Fibroblast of peridontal ligament (primary cell): ENCODE results near the gene STRADB.
"Not testable (repeated sequence)": the region's sequence is repeated elsewhere in the genome, so short reads cannot be mapped to it uniquely, and the experiment has no call there.

Experiments used
- DNase-seq: peaks from one replicate; pipeline ENCODE4 v3.0.0-alpha.2; 2010; ENCODE audit errors: extremely low read depth

Gene STRADB

DNA sequence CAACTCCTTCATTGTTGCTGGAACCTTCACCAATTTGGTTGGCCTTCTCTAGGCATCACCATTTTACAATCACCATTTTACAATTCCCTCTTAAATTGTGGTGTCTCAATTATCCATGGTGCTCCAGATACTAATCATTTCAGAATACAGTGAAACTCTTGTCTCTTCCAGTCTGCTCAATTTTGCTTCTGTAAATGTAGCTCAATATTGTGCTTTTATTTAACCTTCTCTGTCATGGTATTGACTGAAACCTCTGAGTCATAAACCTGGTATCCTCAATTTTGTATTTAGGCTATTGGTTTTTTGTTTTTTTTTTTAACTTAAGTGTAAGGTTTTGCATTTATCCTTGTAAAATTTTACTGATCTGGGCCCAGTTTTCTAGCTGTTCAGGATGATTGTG, 16.1 kb downstream of the STRADB start:
- peak; percentile 50 for DNase-seq

DNA sequence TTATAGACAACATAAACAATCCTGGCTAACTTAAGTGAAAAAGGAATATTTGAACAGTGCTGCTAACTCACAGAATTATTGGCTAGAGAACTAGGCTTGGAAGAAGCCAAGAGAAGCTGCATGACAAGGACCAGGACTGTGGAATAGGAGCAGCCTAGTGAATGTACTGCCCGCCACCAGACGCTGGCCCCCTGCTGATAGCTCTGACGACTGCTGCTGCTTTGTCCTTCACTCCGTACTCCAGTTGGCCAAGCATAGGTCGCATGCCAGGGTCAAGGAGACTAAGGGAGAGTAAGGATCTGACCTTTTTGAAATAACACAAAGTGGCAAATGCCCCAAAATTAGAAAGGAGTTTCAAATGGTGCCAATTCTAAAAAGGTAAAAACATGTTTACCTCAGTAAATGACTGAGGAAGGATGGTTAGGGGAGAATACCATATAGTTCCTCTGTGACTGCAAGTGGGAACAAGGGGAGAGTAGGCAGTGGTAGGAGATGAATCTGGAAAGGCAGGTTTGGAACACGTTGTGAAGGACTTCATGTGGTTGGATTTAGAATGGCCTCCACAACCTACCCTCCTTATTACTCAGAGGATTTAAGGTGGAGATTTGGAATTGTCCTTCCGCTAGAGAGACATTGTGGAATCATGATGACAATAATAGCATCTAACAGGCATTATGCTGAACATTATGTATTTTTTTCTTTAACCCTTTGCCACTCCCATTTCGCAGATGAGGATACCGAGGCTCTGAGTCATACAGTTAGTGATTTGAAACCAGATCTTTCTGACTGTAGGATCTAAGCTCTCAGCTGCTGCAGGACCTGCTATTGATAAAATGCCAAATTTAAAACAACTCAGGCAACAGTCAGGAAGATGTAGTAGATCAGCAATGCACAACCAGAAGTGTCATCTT, 19.5 kb downstream of the STRADB start:
- DNase-seq = peak; percentile 59

DNA sequence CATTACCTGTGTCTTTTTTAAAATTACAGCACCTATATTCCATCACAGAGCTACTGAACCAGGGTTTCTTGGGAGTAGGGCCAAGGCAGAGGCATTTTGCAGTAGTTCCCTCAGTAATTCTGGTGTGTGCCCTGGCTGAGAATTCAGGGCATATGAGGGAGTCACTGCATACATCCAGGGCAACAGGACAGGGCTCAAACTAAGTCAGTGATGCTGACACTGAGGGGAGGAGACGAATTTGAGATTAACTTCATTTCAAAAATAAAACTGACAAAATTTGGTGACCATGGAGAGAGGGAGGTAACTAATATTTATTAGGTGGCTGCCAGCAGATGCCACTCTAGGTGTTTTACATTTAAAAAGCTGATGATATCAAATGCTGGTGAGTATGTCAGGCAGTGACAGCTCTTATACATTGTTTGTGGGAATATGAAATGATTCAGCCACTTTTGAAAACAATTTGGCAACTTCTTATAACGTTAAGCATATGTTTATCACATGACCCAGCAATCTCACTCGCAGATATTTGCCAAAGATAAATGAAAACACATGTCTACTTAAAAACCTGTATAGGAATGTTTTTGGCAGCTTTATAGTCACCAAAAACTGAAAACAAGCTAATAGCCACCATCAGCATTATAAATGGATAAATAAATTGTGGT, 20.3 kb downstream of the STRADB start:
- DNase-seq = peak; percentile 93

GRCh38 chr2:201472411-201472810, 20.9 kb downstream of the STRADB start:
- DNase-seq = no peak

DNA sequence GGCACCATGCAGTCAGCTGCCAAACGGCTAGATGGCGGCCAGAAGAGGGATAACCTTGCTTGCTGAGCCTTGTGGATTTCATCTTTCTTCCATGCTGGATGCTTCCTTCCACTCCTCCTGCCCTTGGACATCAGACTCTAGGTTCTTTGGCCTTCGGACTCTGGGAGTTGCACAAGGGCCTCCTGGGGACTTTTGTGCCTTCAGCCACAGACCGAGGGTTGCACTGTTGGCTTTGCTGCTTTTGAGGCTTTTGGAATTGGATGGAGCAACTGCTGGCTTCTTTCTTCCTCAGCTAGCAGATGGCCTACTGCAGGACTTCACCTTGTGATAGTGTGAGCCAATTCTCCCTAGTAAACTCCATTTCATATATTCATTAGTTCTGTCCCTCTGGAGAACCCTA, 31.0 kb downstream of the STRADB start:
- no peak for DNase-seq

DNA sequence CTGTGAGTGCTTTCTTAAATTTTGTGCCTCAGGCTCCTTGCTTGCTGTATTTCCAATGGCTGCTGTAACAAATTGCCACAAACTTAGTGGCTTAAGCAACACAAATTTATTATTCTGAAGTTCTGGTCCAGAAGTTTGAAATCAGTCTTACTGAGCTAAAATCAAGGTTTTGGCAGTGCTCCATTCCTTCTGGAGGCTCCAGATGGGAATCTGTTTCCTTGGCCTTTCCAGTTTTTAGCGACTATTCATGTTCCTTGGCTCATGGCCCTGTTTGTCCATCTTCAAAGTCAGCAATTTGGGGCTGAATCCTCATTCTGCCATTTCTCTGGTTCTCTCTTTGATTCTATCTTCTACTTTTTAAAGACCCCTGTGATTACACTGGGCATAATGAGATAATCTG, 31.8 kb downstream of the STRADB start:
- DNase-seq = peak; percentile 30

- DNase-seq = not testable (repeated sequence)
Observed at GRCh38 chr2:201483758-201484157, 32.2 kb downstream of the STRADB start.

GRCh38 chr2:201484805-201485204, 33.3 kb downstream of the STRADB start:
- peak; percentile 54 for DNase-seq

DNA sequence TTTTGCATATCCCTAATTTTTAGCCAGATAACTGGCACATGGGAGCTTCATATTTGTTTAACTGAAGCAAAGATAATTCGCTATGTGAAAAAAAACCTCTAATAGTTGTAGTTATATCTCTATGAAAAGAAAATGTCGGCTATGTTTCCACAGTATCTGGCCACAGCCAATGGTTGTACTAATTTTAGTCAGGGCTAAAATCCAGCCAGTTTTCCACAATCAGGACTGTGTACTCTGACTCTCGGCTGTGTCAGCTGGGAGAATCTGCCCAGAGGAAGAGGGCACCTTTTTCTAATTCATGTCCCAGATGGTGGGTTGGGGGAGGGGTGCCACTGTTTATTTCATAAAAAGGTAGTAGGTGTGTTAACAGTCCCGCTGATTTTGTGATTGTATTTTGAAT, 38.8 kb downstream of the STRADB start:
- DNase-seq = no peak

DNA sequence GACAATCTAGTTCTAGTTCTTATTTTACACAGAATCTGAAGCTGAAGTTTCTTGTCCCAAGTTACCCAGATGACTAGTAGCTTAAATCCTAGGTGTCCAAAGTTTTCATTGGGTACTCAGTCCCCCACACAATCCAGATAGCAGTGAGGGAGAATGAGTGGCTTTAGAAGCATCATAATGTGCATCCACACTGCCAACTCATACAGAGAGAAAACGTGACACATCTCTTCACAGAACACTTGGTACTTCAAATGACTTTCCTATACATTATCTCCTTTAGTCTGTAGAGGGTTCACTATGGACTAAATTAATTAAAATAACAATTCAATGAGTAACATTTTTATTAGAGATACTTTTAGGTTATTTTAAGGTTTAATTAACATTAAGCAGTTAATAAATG, 45.2 kb downstream of the STRADB start:
- no peak for DNase-seq

GRCh38 chr2:201500534-201500933, 49.0 kb downstream of the STRADB start:
- peak; percentile 70 for DNase-seq

DNA sequence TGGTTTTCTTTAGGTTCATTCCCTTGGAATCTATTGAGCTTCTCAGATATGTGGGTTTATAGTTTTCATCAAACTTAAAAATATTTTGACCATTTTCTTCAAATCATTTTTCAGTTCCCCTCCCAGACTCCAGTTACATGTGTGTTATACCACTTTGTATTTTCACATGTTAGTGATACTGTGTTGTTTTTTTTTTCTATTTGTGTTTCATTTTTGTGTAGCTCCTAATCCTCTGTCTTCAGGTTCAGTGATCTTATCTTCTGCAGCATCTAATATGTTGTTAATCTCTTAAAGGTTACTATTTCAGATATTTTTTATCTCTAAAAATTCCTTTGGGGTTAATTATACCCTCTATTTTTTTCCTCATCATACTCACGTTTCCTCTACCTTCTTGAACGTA, 51.2 kb downstream of the STRADB start:
- no peak for DNase-seq

GRCh38 chr2:201507725-201508124, 56.2 kb downstream of the STRADB start:
- DNase-seq = no peak

DNA sequence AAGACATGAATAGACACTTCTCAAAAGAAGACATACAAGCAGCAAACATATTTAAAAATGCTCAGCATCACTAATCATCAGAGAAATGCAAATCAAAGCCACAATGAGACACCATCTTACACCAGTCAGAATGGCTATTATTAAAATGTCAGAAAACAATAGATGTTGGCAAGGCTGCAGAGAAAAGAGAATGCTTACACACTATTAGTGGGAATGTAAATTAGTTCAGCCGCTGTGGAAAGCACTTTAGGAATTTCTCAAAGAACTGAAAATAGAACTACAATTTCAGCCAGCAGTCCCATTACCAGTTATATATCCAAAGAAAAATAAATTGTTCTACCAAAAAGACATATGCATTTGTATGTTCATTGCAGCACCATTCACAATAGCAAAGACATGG, 61.7 kb downstream of the STRADB start:
- no peak for DNase-seq

DNA sequence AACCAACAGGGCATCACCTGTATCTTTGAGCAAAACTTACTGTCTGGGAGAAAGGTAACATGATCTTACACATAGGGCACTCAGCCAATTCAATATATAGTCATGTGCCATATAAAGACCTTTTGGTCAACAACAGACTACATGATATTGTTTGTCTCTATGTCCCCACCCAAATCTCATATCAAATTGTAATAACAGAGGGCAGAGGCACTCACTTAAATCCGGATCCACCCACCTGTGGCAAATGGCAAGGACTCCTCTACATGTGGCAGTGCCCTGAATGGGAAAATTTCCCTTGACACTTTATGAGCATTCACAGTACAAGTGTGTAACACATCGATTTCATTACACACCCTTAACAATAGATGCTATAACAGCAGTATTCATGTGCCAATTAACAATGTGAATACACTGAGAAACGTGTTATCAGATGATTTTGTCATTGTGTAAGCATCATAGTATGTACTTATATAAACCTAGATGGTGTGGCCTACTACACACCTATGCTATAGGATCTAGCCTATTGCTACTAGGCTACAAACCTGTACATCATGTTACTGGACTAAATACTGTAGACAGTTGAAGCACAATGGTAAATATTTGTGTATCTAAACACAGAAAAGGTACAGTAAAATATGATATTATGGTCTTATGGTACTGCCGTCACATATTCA, 64.2 kb downstream of the STRADB start:
- DNase-seq = no peak

DNA sequence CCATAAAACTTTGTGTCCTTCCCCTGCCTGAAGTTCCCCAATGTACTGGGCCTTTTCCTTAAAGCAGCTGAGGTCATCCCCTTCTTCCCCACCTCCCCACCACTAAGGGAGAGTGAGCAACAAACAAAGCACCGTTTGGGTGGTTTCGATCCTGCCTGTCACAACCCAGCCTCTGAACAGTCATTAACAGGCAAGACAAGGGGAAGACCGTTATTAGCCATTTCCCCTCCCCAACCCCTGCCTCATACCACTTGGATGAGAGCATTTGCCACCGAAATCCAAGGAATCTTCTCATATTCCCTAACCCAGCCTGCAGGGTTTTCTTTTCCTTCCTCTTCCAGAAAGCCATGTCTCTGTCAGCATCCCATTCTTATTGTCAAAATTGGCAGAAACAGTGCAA, 65.6 kb downstream of the STRADB start:
- DNase-seq = peak; percentile 17

- DNase-seq = no peak
Observed at GRCh38 chr2:201520201-201520600, 68.7 kb downstream of the STRADB start.

DNA sequence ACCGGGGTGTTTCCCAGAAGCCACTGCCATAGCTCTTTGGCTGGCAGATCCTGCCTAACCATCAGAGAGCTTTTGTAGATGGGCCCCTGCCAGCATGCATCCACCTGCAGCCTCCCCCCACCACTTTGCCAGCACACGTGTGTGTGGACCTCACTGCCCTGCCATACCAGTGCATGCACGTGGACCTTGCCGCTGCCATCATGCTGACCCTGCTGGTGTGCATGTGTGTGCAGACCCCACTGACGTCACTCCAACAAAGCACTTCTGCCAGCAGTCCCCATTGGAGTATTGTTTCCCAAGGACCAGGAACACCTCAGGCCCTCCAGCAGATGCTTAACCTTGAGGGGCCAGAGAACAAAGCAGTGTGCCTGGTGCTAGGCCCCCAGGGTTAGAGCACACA, 71.4 kb downstream of the STRADB start:
- DNase-seq = no peak

- DNase-seq = peak; percentile 58
Observed at GRCh38 chr2:201523506-201523905, 72.0 kb downstream of the STRADB start.
